Measurements from ENCODE around the gene ATP2C1.

- TF ChIP-seq GABPA (IDR thresholded peaks at IDR 0.05; ENCODE audit: low read depth): no peak
- peak; percentile 77 for TF ChIP-seq CTCF (IDR thresholded peaks at IDR 0.05; ENCODE audit: insufficient read depth, low read length)
- TF ChIP-seq POLR2AphosphoS5 (IDR thresholded peaks at IDR 0.05; ENCODE audit: low read depth): no peak
- no peak for TF ChIP-seq SPI1 (IDR thresholded peaks at IDR 0.05; ENCODE audit: borderline replicate concordance, low read depth)
- no peak for TF ChIP-seq REST (IDR thresholded peaks at IDR 0.05; ENCODE audit: insufficient replicate concordance, low read depth)
Observed at GRCh38 chr3:130892759-130893375, 1.0 kb upstream of the ATP2C1 start.
